ENCODE measurements around the gene HSPB6. TPM values are rescaled to one million over a fixed set of nuclear protein-coding genes. Genes with fewer than 3 reads are reported as not detected.

Gene HSPB6
- total and polyA plus RNA-seq, 2 of the 8 experiments (the other 6 are each of a cell fraction or from before 2014, with no cell fraction given): 0.91 TPM; not detected in 1

DNA sequence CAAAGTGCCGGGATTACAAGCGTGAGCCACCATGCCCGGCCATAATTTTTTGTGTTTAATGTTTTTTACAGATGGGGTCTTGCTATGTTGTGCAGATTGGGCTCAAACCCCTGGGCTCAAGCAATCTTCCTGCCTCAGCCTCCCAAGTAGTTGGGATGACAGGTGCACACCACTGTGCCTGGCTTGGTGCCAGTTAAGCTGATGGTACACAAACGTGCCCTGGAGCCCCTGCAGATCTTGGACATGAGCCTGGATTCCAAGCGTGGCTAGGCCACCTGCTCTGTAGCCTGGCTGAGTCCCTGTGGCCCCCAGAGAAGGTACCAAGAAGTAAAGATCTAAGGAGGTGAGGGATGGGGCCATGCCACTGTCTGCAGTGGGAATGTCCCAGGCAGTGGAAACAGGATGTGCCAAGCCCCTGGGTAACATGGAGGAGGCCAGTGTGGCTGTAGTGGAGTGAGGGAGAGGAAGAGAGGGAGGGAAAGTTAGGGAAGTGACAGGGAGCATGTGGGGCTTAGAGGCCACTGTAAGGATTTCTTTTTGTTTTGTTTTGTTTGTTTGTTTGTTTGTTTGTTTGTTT lies 48.8 kb upstream of the HSPB6 start:
- H3K23me2 ChIP-seq (ENCODE audit: low read depth, low read length): no peaks in the 10 kb centered on the region
- H4K20me1 ChIP-seq (replicated peaks in 1 of 2; ENCODE audit: control insufficient read depth in 1 of 2, insufficient read depth in 2 of 2, low read length in 2 of 2): no peaks in the 10 kb centered on the region
- H3K4me3 ChIP-seq (ENCODE audit: extremely low read depth in 1 of 4, insufficient read depth in 2 of 4, low read depth in 3 of 4, low read length in 4 of 4): no peak overlapping the region
- no peak overlapping the region for H2BK120ac ChIP-seq (replicated peaks; ENCODE audit: low read depth, low read length)
- H2BK5ac ChIP-seq (ENCODE audit: low read depth, low read length): no peak overlapping the region
- ChIA-PET POLR2A (ENCODE audit: partially characterized antibody) (no interaction called here), CTCF (ENCODE audit: partially characterized antibody) (interaction anchor here (2.3 kb wide), 1 partner anchor 14 kb away, joined by 7 read pairs; no protein-coding TSS in a partner anchor)
- H2AK5ac ChIP-seq (ENCODE audit: low read depth, low read length): no peak overlapping the region
- no peak overlapping the region for H2BK15ac ChIP-seq (ENCODE audit: low read length)
- no peaks in the 10 kb centered on the region for H3K9me3 ChIP-seq (ENCODE audit: insufficient read depth in 2 of 2, low read depth in 1 of 2, low read length in 1 of 2)
- H4K8ac ChIP-seq (ENCODE audit: extremely low read depth, insufficient read depth, low read length): no peak overlapping the region
- no peak overlapping the region; the same call in 1 of the 2 replicates for H2BK20ac ChIP-seq (ENCODE audit: low read length)
- H3K23ac ChIP-seq (ENCODE audit: insufficient read length): no peak overlapping the region
- no peaks in the 10 kb centered on the region for H3K36me3 ChIP-seq (ENCODE audit: control insufficient read depth in 2 of 4, insufficient read depth in 4 of 4, low read length in 3 of 4)
- no peaks in the 10 kb centered on the region for H3K79me2 ChIP-seq (ENCODE audit: control insufficient read depth in 1 of 2, insufficient read depth in 2 of 2, low read length in 2 of 2)
- no peak overlapping the region for H3K14ac ChIP-seq (ENCODE audit: insufficient read length)
- no peak overlapping the region for H2BK12ac ChIP-seq (ENCODE audit: low read depth, low read length)
- no peak overlapping the region for H4K5ac ChIP-seq (ENCODE audit: insufficient read length, low read depth, low read length)
- no peak overlapping the region for H3K18ac ChIP-seq (ENCODE audit: extremely low read depth, low read length)
- DNase-seq (ENCODE audit: low read depth in 1 of 2, low spot score in 2 of 2) (no peak), FAIRE-seq (no peak)
- no peaks in the 10 kb centered on the region for H3K79me1 ChIP-seq (ENCODE audit: low read depth, low read length)
- H3K56ac ChIP-seq (replicated peaks; ENCODE audit: insufficient read length, low read depth, low read length): no peak overlapping the region
- H3K4me1 ChIP-seq (replicated peaks in 1 of 4; ENCODE audit: control insufficient read depth in 3 of 4, insufficient read depth in 4 of 4, low read length in 3 of 4): peaks cover 0 to 2% (median 0%) of the 10 kb centered on the region in 4 experiments; a peak in 2 of 7 replicates
- WGBS, 2 experiments (ENCODE audit: extremely low coverage in 1 of 2, insufficient coverage in 1 of 2, insufficient read length in 1 of 2, insufficient replicate concordance in 2 of 2, low coverage in 1 of 2, low lambda C conversion rate in 2 of 2, missing lambda C conversion rate in 1 of 2): 81% methylated on average over 5 of the region's 5 CpGs; no CpG with 5 or more reads in 1 of the 2 experiments
- no peaks in the 10 kb centered on the region; a peak in 1 of 7 replicates for H3K27me3 ChIP-seq (replicated peaks in 1 of 4; ENCODE audit: control insufficient read depth in 3 of 4, extremely low read depth in 1 of 4, insufficient read depth in 3 of 4, low read length in 3 of 4)
- H3K4me2 ChIP-seq (ENCODE audit: insufficient read depth in 1 of 2, low read depth in 2 of 2, low read length in 2 of 2): no peak overlapping the region
- no peak overlapping the region for H3K9ac ChIP-seq (replicated peaks in 1 of 4; ENCODE audit: extremely low read depth in 1 of 4, low read depth in 3 of 4, low read length in 3 of 4)
- no peak overlapping the region for H3K27ac ChIP-seq (ENCODE audit: low read depth, low read length)
- H2AFZ ChIP-seq (ENCODE audit: low read length): no peak overlapping the region
- no peak overlapping the region for H3K4ac ChIP-seq (replicated peaks; ENCODE audit: insufficient read length, low read depth, low read length)
- no peak overlapping the region for H4K91ac ChIP-seq (replicated peaks; ENCODE audit: insufficient read length, low read length)
- TF ChIP-seq TBP (IDR thresholded peaks at IDR 0.05; ENCODE audit: low read depth, low read length) (no peak), SIX5 (IDR thresholded peaks at IDR 0.05; ENCODE audit: low read depth, low read length) (no peak), JUND (IDR thresholded peaks at IDR 0.05; ENCODE audit: low read length) (no peak), EZH2 (IDR thresholded peaks at IDR 0.05; ENCODE audit: low read depth, low read length, severe bottlenecking) (no peak), SUZ12 (IDR thresholded peaks at IDR 0.05; ENCODE audit: low read length) (no peak), KDM1A (IDR thresholded peaks at IDR 0.05; ENCODE audit: borderline replicate concordance, low read length) (no peak), KDM5A (IDR thresholded peaks at IDR 0.05; ENCODE audit: low read length) (no peak), YY1 (IDR thresholded peaks at IDR 0.05; ENCODE audit: low read depth, low read length) (no peak)
- TF ChIP-seq, protein P1, sequence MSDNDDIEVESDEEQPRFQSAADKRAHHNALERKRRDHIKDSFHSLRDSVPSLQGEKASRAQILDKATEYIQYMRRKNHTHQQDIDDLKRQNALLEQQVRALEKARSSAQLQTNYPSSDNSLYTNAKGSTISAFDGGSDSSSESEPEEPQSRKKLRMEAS (IDR thresholded peaks at IDR 0.05): no peak
- TF ChIP-seq, protein P2, sequence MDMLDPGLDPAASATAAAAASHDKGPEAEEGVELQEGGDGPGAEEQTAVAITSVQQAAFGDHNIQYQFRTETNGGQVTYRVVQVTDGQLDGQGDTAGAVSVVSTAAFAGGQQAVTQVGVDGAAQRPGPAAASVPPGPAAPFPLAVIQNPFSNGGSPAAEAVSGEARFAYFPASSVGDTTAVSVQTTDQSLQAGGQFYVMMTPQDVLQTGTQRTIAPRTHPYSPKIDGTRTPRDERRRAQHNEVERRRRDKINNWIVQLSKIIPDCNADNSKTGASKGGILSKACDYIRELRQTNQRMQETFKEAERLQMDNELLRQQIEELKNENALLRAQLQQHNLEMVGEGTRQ (IDR thresholded peaks at IDR 0.05; ENCODE audit: low read length): no peak
- TF ChIP-seq, protein P3, sequence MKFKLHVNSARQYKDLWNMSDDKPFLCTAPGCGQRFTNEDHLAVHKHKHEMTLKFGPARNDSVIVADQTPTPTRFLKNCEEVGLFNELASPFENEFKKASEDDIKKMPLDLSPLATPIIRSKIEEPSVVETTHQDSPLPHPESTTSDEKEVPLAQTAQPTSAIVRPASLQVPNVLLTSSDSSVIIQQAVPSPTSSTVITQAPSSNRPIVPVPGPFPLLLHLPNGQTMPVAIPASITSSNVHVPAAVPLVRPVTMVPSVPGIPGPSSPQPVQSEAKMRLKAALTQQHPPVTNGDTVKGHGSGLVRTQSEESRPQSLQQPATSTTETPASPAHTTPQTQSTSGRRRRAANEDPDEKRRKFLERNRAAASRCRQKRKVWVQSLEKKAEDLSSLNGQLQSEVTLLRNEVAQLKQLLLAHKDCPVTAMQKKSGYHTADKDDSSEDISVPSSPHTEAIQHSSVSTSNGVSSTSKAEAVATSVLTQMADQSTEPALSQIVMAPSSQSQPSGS (IDR thresholded peaks at IDR 0.05; ENCODE audit: low read length): no peak

Measured in H1 (cell line).